ENCODE results near the gene CATSPER3.

The CATSPER3 gene

DNA sequence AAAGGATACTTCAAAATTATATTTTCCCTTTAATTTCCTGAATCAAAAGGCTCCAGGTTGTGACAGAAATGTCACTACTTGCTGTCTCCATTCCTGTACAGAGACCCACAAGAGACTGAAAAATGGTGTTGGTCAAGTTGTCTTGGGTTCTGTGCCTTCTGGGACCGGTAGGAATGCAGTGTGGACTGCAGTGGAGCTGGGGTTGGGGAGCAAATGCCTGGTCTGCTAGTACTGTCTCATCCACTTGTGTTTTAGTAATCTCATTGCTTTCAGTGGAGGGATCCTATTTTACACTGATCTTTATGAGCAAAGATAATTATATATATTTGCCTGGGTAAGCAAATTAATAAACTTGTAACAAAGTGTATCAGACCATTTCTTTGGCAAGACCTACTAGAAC is 24.2 kb upstream of the CATSPER3 start:
- no peaks in the 10 kb centered on the region for H3K9me2 ChIP-seq (replicated peaks; ENCODE audit: insufficient read depth, low read length)
- no peaks in the 10 kb centered on the region for H3K27me3 ChIP-seq (replicated peaks; ENCODE audit: insufficient read depth, low read length)
- no peaks in the 10 kb centered on the region for H3K79me2 ChIP-seq (ENCODE audit: low read length)
- H3K36me3 ChIP-seq (replicated peaks; ENCODE audit: insufficient read depth, low read length): no peaks in the 10 kb centered on the region
- no peak overlapping the region for H3K4me2 ChIP-seq (ENCODE audit: low read depth, low read length)
- peaks cover 10% of the 10 kb centered on the region for H3K4me1 ChIP-seq (ENCODE audit: low read length)
- DNase-seq: no peak
- no peak overlapping the region for H2AFZ ChIP-seq (ENCODE audit: low read length)
- H3K9me3 ChIP-seq (replicated peaks; ENCODE audit: insufficient read depth, low read length): no peaks in the 10 kb centered on the region
- no peak overlapping the region for H3K27ac ChIP-seq (ENCODE audit: low read length)
- no peaks in the 10 kb centered on the region for H4K20me1 ChIP-seq (ENCODE audit: insufficient read depth, low read length)
- H3K4me3 ChIP-seq (ENCODE audit: low read length): no peak overlapping the region
- H3F3A ChIP-seq (ENCODE audit: insufficient read depth, low read length): no peaks in the 10 kb centered on the region
- no peak overlapping the region for H3K9ac ChIP-seq (ENCODE audit: low read length)
- no peak for TF ChIP-seq EZH2phosphoT487 (IDR thresholded peaks at IDR 0.05; ENCODE audit: low read length)
- TF ChIP-seq EZH2 (optimal IDR thresholded peaks at IDR 0.05; ENCODE audit: low read depth, low read length): no peak
- TF ChIP-seq, protein P1, sequence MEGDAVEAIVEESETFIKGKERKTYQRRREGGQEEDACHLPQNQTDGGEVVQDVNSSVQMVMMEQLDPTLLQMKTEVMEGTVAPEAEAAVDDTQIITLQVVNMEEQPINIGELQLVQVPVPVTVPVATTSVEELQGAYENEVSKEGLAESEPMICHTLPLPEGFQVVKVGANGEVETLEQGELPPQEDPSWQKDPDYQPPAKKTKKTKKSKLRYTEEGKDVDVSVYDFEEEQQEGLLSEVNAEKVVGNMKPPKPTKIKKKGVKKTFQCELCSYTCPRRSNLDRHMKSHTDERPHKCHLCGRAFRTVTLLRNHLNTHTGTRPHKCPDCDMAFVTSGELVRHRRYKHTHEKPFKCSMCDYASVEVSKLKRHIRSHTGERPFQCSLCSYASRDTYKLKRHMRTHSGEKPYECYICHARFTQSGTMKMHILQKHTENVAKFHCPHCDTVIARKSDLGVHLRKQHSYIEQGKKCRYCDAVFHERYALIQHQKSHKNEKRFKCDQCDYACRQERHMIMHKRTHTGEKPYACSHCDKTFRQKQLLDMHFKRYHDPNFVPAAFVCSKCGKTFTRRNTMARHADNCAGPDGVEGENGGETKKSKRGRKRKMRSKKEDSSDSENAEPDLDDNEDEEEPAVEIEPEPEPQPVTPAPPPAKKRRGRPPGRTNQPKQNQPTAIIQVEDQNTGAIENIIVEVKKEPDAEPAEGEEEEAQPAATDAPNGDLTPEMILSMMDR (IDR thresholded peaks at IDR 0.05; ENCODE audit: low read length): no peak

DNA sequence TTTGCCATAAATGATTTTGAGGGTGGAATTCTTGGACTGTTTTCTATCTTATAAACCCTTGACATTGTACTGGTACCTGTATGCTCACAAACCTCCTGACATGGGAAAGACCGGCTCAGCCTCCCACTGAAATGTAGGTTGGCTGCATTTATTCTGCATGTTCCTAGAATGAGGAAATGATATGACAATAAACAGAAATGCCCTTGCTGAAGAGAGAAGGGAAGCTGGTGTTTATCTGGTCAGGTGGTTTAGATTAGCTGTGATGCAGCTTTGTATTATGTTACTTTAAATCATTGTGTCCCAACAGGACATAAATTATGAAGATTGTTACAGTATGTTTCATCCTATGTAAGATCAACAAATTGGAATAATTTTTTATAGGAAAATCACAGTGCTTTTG is 23.1 kb upstream of the CATSPER3 start:
- no peaks in the 10 kb centered on the region for H3F3A ChIP-seq (ENCODE audit: insufficient read depth, low read length)
- no peak overlapping the region for H3K9ac ChIP-seq (ENCODE audit: low read length)
- no peak overlapping the region for H3K4me2 ChIP-seq (ENCODE audit: low read depth, low read length)
- H3K79me2 ChIP-seq (ENCODE audit: low read length): no peaks in the 10 kb centered on the region
- 0 out of 2 replicates have a peak, but pooled peaks cover 4% of the 10 kb centered on the region for H3K4me1 ChIP-seq (ENCODE audit: low read length)
- no peak overlapping the region for H2AFZ ChIP-seq (ENCODE audit: low read length)
- H4K20me1 ChIP-seq (ENCODE audit: insufficient read depth, low read length): no peaks in the 10 kb centered on the region
- no peaks in the 10 kb centered on the region for H3K9me3 ChIP-seq (replicated peaks; ENCODE audit: insufficient read depth, low read length)
- no peaks in the 10 kb centered on the region for H3K9me2 ChIP-seq (replicated peaks; ENCODE audit: insufficient read depth, low read length)
- H3K4me3 ChIP-seq (ENCODE audit: low read length): no peak overlapping the region
- no peak for DNase-seq
- TF ChIP-seq EZH2 (optimal IDR thresholded peaks at IDR 0.05; ENCODE audit: low read depth, low read length) (no peak), EZH2phosphoT487 (IDR thresholded peaks at IDR 0.05; ENCODE audit: low read length) (no peak)
- TF ChIP-seq, protein P1 (IDR thresholded peaks at IDR 0.05; ENCODE audit: low read length): no peak
- H3K27ac ChIP-seq (ENCODE audit: low read length): no peak overlapping the region
- H3K36me3 ChIP-seq (replicated peaks; ENCODE audit: insufficient read depth, low read length): no peaks in the 10 kb centered on the region
- H3K27me3 ChIP-seq (replicated peaks; ENCODE audit: insufficient read depth, low read length): no peaks in the 10 kb centered on the region

DNA sequence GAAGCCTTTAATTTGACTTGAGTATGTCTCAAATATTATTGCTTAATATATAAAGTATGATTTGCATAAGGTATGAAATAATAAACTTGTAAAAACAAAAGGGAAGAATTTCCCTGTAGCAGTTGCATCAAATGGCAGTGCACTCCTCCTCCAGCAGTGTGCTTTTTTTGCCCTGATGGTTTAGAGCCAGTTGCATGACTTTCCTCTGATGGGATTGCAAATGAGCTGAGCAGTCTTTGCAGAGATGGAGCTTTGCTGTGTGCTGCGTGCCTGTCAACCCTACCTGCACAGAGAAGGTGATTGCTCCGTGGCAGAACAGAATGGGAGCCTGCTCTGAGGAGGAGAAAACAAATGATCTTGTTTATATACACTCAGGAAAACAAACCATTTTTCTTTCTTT is 22.7 kb upstream of the CATSPER3 start:
- H2AFZ ChIP-seq (ENCODE audit: low read length): no peak overlapping the region
- H3K9me3 ChIP-seq (replicated peaks; ENCODE audit: insufficient read depth, low read length): no peaks in the 10 kb centered on the region
- H3K9me2 ChIP-seq (replicated peaks; ENCODE audit: insufficient read depth, low read length): no peaks in the 10 kb centered on the region
- H3K27ac ChIP-seq (ENCODE audit: low read length): no peak overlapping the region
- TF ChIP-seq, protein P1 (IDR thresholded peaks at IDR 0.05; ENCODE audit: low read length): no peak
- TF ChIP-seq EZH2 (optimal IDR thresholded peaks at IDR 0.05; ENCODE audit: low read depth, low read length) (no peak), EZH2phosphoT487 (IDR thresholded peaks at IDR 0.05; ENCODE audit: low read length) (no peak)
- H3K4me1 ChIP-seq (ENCODE audit: low read length): 0 out of 2 replicates have a peak, but pooled peaks cover under 1% of the 10 kb centered on the region
- H3K4me2 ChIP-seq (ENCODE audit: low read depth, low read length): no peak overlapping the region
- H3F3A ChIP-seq (ENCODE audit: insufficient read depth, low read length): no peaks in the 10 kb centered on the region
- no peaks in the 10 kb centered on the region for H3K27me3 ChIP-seq (replicated peaks; ENCODE audit: insufficient read depth, low read length)
- H3K9ac ChIP-seq (ENCODE audit: low read length): no peak overlapping the region
- no peaks in the 10 kb centered on the region for H3K36me3 ChIP-seq (replicated peaks; ENCODE audit: insufficient read depth, low read length)
- DNase-seq: no peak
- no peaks in the 10 kb centered on the region for H4K20me1 ChIP-seq (ENCODE audit: insufficient read depth, low read length)
- H3K79me2 ChIP-seq (ENCODE audit: low read length): no peaks in the 10 kb centered on the region
- H3K4me3 ChIP-seq (ENCODE audit: low read length): no peak overlapping the region

Data from MM.1S (cell line).